ENCODE measurements around the gene DUSP8.

Gene DUSP8

DNA sequence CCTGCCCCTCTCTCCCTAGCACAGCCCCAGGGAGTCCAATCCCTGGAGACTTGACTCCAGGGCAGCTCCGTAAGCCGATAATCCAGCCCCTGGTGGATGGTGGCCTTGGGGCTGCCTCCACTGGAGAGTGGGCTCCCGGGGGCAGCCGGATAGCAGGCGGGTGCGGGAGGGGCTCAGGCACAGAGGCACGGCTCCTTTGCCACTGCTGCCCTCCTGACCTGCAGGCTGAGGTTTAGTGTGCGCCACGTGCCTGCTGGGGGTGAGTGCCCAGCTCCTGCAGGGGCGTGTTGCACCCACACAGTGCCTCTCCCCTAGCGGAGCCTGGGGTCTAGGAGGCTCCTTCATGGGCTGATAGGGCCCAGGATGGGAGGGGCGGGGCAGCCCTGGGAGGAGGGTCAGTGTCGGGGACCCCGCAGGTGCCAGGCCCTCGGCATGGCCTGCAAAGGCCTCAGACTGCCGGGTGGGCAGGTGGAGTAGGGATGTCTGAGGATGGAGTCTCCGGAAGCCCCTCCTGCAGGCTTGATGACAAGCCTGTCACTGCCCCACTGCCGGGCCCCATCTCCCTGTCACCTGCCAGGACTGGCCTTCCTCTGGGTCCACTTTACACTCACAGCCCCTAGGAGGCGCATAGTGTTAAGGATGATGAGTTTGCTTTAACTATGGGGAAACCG lies 5.6 kb downstream of the DUSP8 start:
- no peak for DNase-seq (ENCODE audit: low read depth, low spot score)

GRCh38 chr11:1565904-1566247 lies 6.2 kb downstream of the DUSP8 start:
- DNase-seq (ENCODE audit: low read depth, low spot score), result no peak

- no peak for DNase-seq (ENCODE audit: low read depth, low spot score)
Observed at GRCh38 chr11:1565173-1565903, 6.7 kb downstream of the DUSP8 start.

DNA sequence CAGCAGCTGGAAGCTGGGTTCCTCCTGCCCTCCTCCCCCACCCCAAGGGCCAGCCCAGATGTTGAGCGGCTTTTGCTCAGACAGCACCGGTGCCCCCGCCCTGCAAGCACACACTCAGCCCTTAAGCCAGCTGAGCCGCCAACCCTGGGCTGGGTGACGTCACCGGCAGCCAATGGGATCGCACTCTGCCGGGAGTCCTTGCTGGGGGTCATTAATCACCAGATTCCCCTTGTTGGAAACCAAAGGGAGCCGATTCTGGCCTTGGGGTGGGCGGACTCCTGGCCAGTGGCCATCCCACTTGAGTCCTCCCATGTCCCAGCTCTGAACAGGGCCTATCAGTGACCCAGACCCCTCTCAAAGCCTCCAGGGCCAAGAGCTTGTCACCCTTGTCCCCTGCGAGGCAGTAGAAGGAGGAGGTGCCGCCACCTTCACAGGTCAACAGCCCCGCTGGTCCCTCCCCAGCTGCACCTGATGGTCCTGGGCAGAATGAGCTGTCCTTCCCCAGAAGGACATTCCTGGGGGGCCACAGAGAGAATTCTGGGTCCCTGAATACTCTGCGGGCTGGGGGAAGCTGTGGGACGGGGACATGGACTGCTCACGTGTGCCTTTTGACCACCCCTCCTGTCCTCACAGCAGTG lies 7.4 kb downstream of the DUSP8 start:
- no peak for DNase-seq (ENCODE audit: low read depth, low spot score)

DNA sequence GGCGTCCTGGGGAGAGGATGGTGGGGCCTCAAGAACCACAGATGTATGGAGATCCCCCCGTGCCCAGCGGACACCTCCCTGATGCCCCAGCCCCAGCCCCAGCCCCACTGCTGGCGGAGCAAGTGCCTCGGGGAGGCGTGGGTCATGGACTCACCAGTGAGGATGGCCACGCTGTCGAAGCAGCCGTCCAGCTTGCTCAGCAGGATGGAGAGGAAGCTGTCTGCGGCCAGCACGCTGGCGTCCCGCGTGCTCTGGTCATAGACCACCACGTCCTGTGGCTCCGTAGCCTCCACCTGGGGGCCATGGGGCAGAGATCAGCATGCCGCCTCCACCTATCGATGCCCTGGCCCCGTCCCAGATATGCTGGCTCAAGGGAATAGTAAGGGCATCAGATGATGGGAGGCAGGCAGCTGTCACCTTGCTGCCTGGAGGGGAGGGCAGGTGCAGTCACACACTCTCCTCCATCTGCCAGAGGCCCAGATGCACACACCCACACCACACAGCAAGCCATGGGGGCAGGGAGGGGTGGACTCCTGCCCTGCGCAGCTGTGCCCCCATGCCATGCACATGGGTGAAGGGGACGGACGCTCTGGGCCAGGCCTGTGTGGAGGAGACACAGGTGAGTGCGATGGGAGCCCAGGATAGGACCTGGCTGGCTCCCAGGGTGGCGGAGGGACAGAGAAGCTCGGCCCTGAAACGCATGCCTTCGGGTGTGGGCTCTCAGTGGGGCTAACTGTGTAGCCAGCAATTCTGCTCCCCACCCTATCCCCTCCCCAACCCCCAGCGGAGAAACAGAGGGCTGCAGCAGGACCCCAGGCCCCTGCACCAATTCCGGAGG lies 8.2 kb downstream of the DUSP8 start:
- DNase-seq (ENCODE audit: low read depth, low spot score), result no peak

GRCh38 chr11:1563149-1563638 lies 8.9 kb downstream of the DUSP8 start:
- no peak for DNase-seq (ENCODE audit: low read depth, low spot score)

DNA sequence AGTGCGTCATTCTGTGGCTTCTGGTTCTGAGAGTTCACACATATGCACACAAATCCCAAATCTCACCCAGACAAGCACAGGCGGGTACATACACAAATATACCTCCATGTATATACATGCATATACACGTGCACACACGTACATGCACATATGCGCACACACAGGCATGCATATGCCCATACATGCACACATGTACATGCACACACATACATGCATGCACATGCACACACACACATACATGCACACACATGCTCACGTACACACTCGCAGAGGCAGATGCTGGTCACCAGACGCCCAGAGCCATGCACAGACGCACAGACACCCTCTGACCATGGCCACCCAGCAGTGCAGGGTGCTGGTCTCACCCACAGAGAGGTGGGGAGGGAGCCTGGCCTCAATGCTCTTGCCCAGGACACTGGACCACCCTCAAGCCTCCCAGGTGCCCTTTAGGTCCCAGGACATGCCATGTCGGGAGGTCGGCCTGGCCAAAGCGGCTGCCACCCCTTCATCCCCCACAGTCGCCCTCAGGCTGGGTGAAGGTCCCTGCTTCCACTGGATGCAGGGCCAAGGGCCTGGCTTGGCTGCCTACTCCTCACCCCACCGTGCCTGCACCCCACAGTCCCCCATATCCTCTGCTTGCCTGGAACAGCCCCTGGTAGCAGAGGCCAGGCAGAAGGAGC lies 9.5 kb downstream of the DUSP8 start:
- no peak for DNase-seq (ENCODE audit: low read depth, low spot score)

DNA sequence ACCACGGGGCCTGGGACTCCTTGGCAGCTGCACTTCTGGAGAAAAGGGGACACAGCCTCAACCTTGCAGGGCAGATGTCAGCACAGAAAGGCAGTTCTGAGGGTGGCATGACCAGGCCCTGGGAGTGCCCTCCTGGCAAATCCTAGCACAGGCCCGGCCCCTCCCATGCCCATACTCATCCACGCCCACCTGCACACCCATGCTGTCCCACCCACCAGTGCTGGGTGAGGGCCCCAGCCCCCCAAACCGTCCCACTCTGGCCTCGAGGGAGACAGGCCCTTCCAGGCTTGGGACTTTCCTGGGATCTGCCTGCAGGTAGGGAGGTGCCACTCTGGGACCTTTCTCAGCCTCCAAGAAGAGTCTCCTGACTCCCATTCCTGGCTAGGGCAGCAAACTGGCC lies 10.1 kb downstream of the DUSP8 start:
- no peak for DNase-seq (ENCODE audit: low read depth, low spot score)

- DNase-seq (ENCODE audit: low read depth, low spot score), result no peak
Observed at GRCh38 chr11:1561266-1561665, 10.8 kb downstream of the DUSP8 start.

GRCh38 chr11:1560649-1561251 lies 11.3 kb downstream of the DUSP8 start:
- DNase-seq (ENCODE audit: low read depth, low spot score), result no peak

DNA sequence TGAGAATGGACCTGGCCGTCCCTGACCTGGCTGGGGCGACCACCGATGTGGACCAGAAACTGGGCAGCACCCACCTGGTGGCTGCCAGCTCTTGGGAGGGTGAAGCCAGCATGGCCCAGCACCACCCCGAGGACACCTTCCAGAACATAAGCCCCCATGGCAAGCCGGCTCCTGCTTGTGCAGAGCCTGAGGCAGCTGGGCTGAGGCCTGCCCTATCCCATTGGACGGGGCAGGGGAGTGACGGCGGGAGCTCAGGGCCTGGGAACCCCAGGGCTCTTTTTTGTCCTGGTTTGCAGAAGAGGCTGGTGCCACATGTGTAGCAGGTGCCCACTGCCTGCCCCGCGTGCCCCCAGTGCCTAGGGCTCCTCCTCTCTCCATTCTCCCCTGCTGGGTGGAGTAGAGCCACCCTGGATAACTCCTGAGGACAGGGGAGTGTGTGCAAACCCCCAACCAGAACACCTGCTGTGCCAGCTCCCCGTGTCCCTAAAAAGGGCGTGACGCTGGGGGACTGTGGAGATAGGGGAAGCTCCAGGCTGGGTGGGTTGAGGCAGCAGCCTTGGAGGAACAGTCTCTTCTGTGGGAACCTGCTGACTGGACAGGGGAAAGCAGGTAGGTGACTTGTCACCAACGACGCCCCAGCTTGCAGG lies 11.9 kb downstream of the DUSP8 start:
- DNase-seq (ENCODE audit: low read depth, low spot score), result no peak

DNA sequence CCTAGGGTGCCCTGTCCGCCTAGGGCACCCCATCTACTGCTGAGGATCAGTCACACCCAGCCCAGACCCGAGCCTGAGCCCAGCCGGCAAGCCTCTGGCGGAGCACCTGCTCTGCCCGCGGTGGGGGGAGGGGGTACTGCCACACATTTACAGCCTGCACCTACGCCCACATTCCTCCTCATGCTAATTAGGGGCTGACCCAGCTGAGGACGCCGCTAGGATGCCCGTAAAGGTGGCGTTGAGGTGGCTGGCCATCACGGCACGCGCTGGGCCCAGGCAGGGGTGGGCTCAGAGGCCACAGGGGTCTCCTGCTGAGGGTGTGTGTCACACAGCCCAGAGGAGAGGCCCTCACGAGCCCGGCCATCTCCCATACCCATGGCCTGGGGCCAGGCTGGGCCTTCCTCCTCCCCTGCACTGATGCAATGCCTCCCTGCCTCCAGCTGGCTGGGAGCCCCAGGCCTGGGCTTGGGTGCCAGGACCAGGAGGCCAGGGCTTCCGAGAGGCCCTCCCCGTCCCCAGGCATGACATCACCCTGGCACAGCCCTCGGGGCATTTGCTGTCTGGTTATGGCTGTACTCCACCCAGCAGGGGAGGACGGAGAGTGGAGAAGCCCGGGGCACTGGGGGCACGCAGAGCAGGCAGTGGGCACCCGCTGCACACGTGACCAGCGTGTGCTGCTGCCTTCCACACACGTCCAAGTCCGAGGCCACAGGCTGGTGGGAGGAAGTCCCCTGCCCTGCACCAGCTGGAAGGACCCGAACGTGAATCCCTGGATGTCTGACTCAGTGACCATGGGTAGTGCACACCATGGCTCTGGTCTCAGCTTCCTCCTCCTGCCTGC lies 12.7 kb downstream of the DUSP8 start:
- DNase-seq (ENCODE audit: low read depth, low spot score), result no peak

DNA sequence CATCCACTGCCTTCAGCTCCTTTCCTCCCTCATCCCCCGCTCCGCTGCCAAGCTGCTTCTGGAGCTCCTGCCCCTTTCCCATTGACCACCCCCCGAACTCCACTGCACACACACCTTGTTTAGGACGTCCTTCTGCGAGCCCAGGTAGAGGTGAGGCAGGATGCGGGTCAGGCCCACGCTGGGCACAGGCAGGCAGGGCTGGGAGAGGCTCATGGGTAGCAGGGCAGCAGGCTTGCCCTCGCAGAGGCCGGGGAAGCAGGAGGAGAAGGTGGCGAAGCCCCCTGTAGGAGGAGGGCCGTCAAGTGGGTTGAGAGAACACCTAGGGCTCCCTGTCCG lies 13.3 kb downstream of the DUSP8 start:
- no peak for DNase-seq (ENCODE audit: low read depth, low spot score)

DNA sequence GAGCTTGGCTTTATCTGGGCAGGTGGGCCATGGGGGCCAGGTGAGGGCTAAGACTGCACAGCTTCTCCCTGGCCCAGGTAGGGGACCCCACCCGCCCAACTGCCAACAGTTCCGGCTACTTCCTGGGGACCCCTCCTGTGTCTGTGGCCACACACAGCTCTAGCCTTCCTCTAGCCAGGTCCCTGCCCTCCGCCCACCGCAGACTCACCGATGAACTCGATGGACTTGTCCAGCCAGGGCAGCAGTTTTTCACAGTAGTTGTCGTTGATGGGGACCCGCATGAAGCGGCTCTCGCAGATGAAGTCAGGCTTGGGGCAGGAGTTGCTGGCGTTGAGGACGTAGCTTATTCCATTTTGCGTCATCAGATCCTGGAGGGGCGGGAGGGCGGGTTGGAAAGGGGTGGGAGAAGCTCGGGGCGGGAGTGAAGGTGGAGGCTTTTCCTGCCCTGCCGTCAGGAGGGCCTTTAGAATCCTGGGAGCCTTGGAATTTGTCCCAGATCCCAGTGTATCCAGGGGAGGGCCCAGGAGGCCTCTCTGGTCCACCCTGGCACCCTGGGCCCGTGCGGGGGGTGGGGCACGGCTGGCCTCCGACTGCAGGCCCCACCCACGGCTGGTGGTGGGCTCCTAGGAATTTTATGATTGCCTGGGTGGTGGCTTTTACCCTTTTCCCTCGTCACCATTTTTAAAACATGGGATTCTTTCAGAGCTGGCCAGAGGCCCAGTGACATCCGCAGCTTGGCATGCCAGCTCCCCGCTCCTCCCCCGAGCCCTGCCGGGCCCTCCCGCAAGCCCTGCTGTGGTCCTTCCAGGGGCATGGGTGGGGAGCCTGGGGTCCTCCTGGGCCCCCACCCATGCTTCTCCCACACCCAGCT lies 13.9 kb downstream of the DUSP8 start:
- DNase-seq (ENCODE audit: low read depth, low spot score), result no peak

DNA sequence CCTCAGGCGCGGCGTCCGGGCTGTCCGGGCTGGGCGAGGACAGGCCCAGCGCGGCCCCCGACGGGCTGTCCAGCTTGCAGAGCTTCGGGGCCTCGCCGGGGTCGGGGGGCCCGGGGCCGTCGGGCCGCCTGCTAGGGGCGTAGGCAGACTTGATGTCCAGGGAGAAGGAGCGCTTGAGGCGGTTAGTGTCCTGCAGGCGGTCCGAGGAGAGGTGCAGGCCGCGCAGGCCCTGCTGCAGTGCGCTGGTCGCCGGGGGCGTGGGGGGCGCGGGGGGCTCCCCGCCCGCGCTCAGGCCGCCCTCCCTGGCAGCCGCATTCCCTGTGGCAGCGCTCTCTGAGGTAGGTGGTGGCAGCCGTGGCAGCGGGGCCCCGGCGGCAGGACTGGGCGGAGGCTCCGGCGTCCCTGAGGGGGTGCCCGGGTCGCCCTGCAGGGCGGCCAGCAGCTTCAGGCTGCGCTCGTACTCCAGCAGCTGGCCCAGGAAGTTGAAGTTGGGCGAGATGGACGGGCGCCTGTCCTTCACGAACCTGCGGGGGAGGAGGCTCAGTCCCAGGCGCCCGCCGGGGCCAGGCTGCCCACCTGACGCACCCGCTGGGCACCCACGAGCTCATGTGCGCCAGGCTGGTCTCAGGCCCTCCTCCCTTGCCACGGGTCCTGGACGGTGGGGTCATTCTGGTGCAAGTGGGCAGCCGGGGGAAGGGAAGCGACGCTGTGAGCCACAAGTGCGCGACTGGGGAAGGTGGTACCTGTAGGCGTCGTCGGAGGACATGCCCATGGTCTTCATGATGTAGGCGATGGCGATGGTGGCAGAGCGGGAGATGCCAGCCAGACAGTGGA lies 14.8 kb downstream of the DUSP8 start:
- DNase-seq (ENCODE audit: low read depth, low spot score), result no peak

GRCh38 chr11:1556278-1556902 lies 15.7 kb downstream of the DUSP8 start:
- DNase-seq (ENCODE audit: low read depth, low spot score), result no peak

GRCh38 chr11:1555713-1556153 lies 16.3 kb downstream of the DUSP8 start:
- DNase-seq (ENCODE audit: low read depth, low spot score), result no peak

All from iPS DF 19.7 (cell line).